ENCODE results near the gene SPI1.

GRCh38 chr11:47403571-47403970 is 25.2 kb upstream of the SPI1 start:
- TF ChIP-seq CTCF (IDR thresholded peaks at IDR 0.05) (no peak), POLR2A (IDR thresholded peaks at IDR 0.05) (no peak), POLR2AphosphoS5 (IDR thresholded peaks at IDR 0.05; ENCODE audit: insufficient read depth in 1 of 2, low read depth in 1 of 2) (no peak)

Data from vagina (tissue), 2 donors.